ENCODE data around the gene EIF4G3.

DNA sequence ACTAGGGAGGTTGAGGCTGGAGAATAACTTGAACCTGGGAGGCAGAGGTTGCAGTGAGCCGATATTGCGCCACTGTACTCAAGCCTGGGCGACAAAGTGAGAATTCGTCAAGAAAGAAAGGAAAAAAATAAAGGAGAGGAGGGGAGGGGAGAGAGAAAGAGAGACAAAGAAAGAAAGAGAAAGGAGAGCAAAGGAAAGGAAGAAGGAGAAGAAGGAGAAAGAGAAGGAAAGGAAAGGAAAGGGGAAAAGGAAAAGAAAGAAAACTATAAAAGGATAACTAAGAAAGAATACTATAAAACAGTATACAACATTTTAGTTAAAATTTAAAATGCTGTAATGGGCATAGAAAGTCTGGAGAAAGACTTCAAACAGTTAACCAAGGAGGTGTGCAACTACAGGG lies 33.6 kb downstream of the EIF4G3 start:
- TF ChIP-seq, protein P1, sequence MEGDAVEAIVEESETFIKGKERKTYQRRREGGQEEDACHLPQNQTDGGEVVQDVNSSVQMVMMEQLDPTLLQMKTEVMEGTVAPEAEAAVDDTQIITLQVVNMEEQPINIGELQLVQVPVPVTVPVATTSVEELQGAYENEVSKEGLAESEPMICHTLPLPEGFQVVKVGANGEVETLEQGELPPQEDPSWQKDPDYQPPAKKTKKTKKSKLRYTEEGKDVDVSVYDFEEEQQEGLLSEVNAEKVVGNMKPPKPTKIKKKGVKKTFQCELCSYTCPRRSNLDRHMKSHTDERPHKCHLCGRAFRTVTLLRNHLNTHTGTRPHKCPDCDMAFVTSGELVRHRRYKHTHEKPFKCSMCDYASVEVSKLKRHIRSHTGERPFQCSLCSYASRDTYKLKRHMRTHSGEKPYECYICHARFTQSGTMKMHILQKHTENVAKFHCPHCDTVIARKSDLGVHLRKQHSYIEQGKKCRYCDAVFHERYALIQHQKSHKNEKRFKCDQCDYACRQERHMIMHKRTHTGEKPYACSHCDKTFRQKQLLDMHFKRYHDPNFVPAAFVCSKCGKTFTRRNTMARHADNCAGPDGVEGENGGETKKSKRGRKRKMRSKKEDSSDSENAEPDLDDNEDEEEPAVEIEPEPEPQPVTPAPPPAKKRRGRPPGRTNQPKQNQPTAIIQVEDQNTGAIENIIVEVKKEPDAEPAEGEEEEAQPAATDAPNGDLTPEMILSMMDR (optimal IDR thresholded peaks at IDR 0.05 in 1 of 3, IDR thresholded peaks at IDR 0.05 in 1 of 3, conservative IDR thresholded peaks at IDR 0.05 in 1 of 3; ENCODE audit: extremely low read depth in 1 of 3, insufficient read depth in 2 of 3, low read length in 3 of 3) = no peak
- TF ChIP-seq EZH2 (IDR thresholded peaks at IDR 0.05; ENCODE audit: low read length) = no peak
